GM23338 (cell line): ENCODE results near the gene ZMYND11. TPM values are rescaled to one million over a fixed set of nuclear protein-coding genes. Genes with fewer than 3 reads are reported as not detected.

ENCODE experiments used
- ATAC-seq: fragments of 200-7000 bp; cut with Tn5 transposase; 3 replicates; pipeline ENCODE4 v1.9.1; 2020
- DNase-seq: peaks from one replicate; pipeline ENCODE4 v3.0.0-alpha.2; 2015; ENCODE audit warnings: low spot score
- H2AFZ ChIP-seq: fragments of 200-600 bp; sonication (generic); 2 replicates; pipeline ENCODE4 v1.8.0; 2016; ENCODE audit warnings: antibody characterized with exemption, mild to moderate bottlenecking, moderate library complexity
- H3F3A ChIP-seq: fragments of 200-600 bp; sonication (generic); replicated peaks from 2 replicates; pipeline ENCODE4 v1.8.0; 2017; ENCODE audit warnings: antibody characterized with exemption, mixed run types, low read depth
- H3K27ac ChIP-seq: fragments of 200-600 bp; sonication (generic); 2 replicates; pipeline ENCODE4 v1.6.1; 2016; ENCODE audit warnings: low read depth
- H3K27me3 ChIP-seq: fragments of 200-600 bp; sonication (generic); 2 replicates; pipeline ENCODE4 v1.8.0; 2016; ENCODE audit warnings: mild to moderate bottlenecking, mixed run types, moderate library complexity; ENCODE audit not compliant: insufficient read depth
- H3K36me3 ChIP-seq: fragments of 200-600 bp; sonication (generic); 2 replicates; pipeline ENCODE4 v1.8.0; 2016; ENCODE audit warnings: mild to moderate bottlenecking; ENCODE audit not compliant: insufficient read depth
- H3K4me1 ChIP-seq: fragments of 200-600 bp; sonication (generic); 2 replicates; pipeline ENCODE4 v1.8.0; 2016; ENCODE audit warnings: mild to moderate bottlenecking, moderate library complexity; ENCODE audit not compliant: insufficient read depth
- H3K4me2 ChIP-seq: fragments of 200-600 bp; sonication (generic); 2 replicates; pipeline ENCODE4 v1.7.1; 2017; ENCODE audit warnings: mixed run types
- H3K4me3 ChIP-seq: fragments of 200-600 bp; sonication (generic); 2 replicates; pipeline ENCODE4 v1.6.1; 2016; ENCODE audit warnings: mixed run types
- H3K79me2 ChIP-seq: fragments of 200-600 bp; sonication (generic); replicated peaks from 2 replicates; pipeline ENCODE4 v1.8.0; 2017; ENCODE audit warnings: mild to moderate bottlenecking; ENCODE audit not compliant: insufficient read depth
- H3K9me2 ChIP-seq: fragments of 200-600 bp; sonication (generic); 2 replicates; pipeline ENCODE4 v1.8.0; 2017; ENCODE audit not compliant: insufficient read depth
- H4K20me1 ChIP-seq: fragments of 200-600 bp; sonication (generic); replicated peaks from 2 replicates; pipeline ENCODE4 v1.8.0; 2017; ENCODE audit warnings: mild to moderate bottlenecking; ENCODE audit not compliant: insufficient read depth
- H3K27ac Mint-ChIP-seq: 2 replicates; pipeline ENCODE4 v1.8.0; 2020; ENCODE audit warnings: inconsistent platforms, mild to moderate bottlenecking, moderate library complexity, mixed read lengths
- H3K27me3 Mint-ChIP-seq: 3 replicates; pipeline ENCODE4 v1.8.0; 2022; ENCODE audit warnings: low read depth, mild to moderate bottlenecking, moderate library complexity, mixed read lengths, inconsistent platforms; ENCODE audit not compliant: insufficient read depth, poor library complexity
- H3K36me3 Mint-ChIP-seq: 3 replicates; pipeline ENCODE4 v1.8.0; 2021; ENCODE audit warnings: low read depth, mild to moderate bottlenecking, inconsistent platforms, moderate library complexity, mixed read lengths
- H3K4me1 Mint-ChIP-seq: 3 replicates; pipeline ENCODE4 v1.8.0; 2020; ENCODE audit warnings: mild to moderate bottlenecking, inconsistent platforms, mixed read lengths
- H3K4me3 Mint-ChIP-seq: 3 replicates; pipeline ENCODE4 v1.8.0; 2021; ENCODE audit warnings: moderate library complexity, mild to moderate bottlenecking, inconsistent platforms, mixed read lengths
- H3K9me3 Mint-ChIP-seq: 3 replicates; pipeline ENCODE4 v1.8.0; 2020; ENCODE audit warnings: moderate library complexity, mild to moderate bottlenecking, inconsistent platforms, mixed read lengths
- CREB1 ChIP-seq: fragments of 250-450 bp; sonication (Bioruptor Pico); IDR thresholded peaks from 2 replicates; pipeline ENCODE4 v1.5.0; 2020; ENCODE audit warnings: low read depth, mild to moderate bottlenecking, moderate library complexity
- EZH2 ChIP-seq: fragments of 200-600 bp; sonication (generic); IDR thresholded peaks from one replicate; pipeline ENCODE4 v1.8.0; 2017; ENCODE audit warnings: antibody characterized with exemption, mild to moderate bottlenecking, low read depth; ENCODE audit not compliant: unreplicated experiment
- EZH2phosphoT487 ChIP-seq: fragments of 200-600 bp; sonication (generic); IDR thresholded peaks from one replicate; pipeline ENCODE4 v1.8.1; 2018; ENCODE audit warnings: antibody characterized with exemption; ENCODE audit not compliant: unreplicated experiment
- JUNB ChIP-seq: IDR thresholded peaks from one replicate; pipeline ENCODE4 v1.6.1; 2016; ENCODE audit warnings: antibody characterized with exemption; ENCODE audit not compliant: unreplicated experiment
- NANOG ChIP-seq: IDR thresholded peaks from 2 replicates; pipeline ENCODE4 v1.6.1; 2016; ENCODE audit warnings: antibody characterized with exemption, borderline replicate concordance
- POLR2AphosphoS5 ChIP-seq: IDR thresholded peaks from 2 replicates; pipeline ENCODE4 v1.6.1; 2016; ENCODE audit warnings: antibody characterized with exemption, low read depth
- STAT1 ChIP-seq: IDR thresholded peaks from one replicate; pipeline ENCODE4 v1.6.1; 2016; ENCODE audit warnings: antibody characterized with exemption; ENCODE audit not compliant: unreplicated experiment
- ZNF114 ChIP-seq: fragments of 250-450 bp; sonication (Bioruptor Pico); IDR thresholded peaks from 2 replicates; pipeline ENCODE4 v1.5.0; 2020; ENCODE audit warnings: mild to moderate bottlenecking, moderate library complexity
- ZNF331 ChIP-seq: fragments of 250-450 bp; sonication (Bioruptor Pico); IDR thresholded peaks from 2 replicates; pipeline ENCODE4 v1.5.0; 2020; ENCODE audit warnings: low read depth, mild to moderate bottlenecking, moderate library complexity
- polyA plus RNA-seq: library from polyadenylated mRNA; unstranded; fragments of >200 nt; fragmentation: Nextera tagmentation; extraction: Ambion mirVana; gene quantifications from 2 replicates; pipeline ENCODE4 v1.2.1, GENCODE V29; 2016
- total RNA-seq: library from RNA; depleted of rRNA; stranded (reverse); fragments of >200 nt; shearing (Covaris generic); gene quantifications from 2 replicates; pipeline ENCODE4 v1.2.3, GENCODE V29; 2014
- TF ChIP-seq, protein P1 (sequence below): IDR thresholded peaks from 2 replicates; pipeline ENCODE4 v1.6.1; 2016; ENCODE audit warnings: antibody characterized with exemption
- TF ChIP-seq, protein P2 (sequence below), 2 experiments: fragments of 200-600 bp in 1 of 2; sonication (generic) in 1 of 2; conservative IDR thresholded peaks; 2 replicates each; pipeline versions ENCODE4 v1.5.1 to v1.6.1; 2016 to 2017; ENCODE audit warnings: antibody characterized with exemption in 2 of 2, low read depth in 2 of 2, mild to moderate bottlenecking in 2 of 2, moderate library complexity in 1 of 2
- TF ChIP-seq, protein P3 (sequence below): IDR thresholded peaks from one replicate; pipeline ENCODE4 v1.6.1; 2018; ENCODE audit warnings: antibody characterized with exemption; ENCODE audit not compliant: unreplicated experiment
- TF ChIP-seq, protein P4 (sequence below): fragments of 250-450 bp; sonication (Bioruptor Pico); IDR thresholded peaks from 2 replicates; pipeline ENCODE4 v1.5.0; 2020; ENCODE audit warnings: mild to moderate bottlenecking, moderate library complexity

ZMYND11 gene
- total and polyA plus RNA-seq, 2 experiments from 2014 or later: 8.9 to 16.9 TPM

DNA sequence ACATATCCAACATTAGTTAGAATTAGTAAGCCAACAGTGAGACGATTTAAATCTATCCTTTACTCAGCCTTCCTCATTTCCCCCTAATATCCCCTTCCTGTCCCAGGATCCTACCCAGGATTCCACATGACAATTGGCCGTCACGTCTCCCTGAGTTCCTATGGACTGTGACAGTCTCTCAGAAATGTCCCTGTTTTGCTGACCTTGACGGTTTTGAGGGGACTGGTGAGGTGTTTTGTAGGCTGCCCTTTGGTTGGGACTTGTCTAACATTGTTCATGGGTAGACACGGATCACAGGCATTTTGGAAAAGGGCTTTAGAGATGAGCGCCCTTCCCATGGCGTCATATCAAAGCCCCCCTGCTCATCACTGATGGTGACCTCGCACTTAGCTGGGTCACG, 162.8 kb downstream of the ZMYND11 start:
- Histone ChIP-seq H3K9me2 (no peaks in the 10 kb centered on the region), H3K79me2 (no peaks in the 10 kb centered on the region), H3K4me1 (no peaks in the 10 kb centered on the region), H3K36me3 (no peaks in the 10 kb centered on the region), H2AFZ (no peak overlapping the region), H4K20me1 (no peaks in the 10 kb centered on the region), H3K27me3 (no peaks in the 10 kb centered on the region), H3K4me3 (no peak overlapping the region), H3K27ac (no peak overlapping the region), H3F3A (no peaks in the 10 kb centered on the region), H3K4me2 (no peak overlapping the region)
- peaks cover 3% of the 10 kb centered on the region; the same call in 1 of the 3 replicates for H3K36me3 Mint-ChIP-seq
- no peak for TF ChIP-seq STAT1
- no peak for TF ChIP-seq ZNF114 (CRISPR knock-in tag)
- TF ChIP-seq NANOG: no peak
- TF ChIP-seq, protein P1, sequence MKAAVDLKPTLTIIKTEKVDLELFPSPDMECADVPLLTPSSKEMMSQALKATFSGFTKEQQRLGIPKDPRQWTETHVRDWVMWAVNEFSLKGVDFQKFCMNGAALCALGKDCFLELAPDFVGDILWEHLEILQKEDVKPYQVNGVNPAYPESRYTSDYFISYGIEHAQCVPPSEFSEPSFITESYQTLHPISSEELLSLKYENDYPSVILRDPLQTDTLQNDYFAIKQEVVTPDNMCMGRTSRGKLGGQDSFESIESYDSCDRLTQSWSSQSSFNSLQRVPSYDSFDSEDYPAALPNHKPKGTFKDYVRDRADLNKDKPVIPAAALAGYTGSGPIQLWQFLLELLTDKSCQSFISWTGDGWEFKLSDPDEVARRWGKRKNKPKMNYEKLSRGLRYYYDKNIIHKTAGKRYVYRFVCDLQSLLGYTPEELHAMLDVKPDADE: no peak
- TF ChIP-seq POLR2AphosphoS5: no peak
- TF ChIP-seq, protein P2, sequence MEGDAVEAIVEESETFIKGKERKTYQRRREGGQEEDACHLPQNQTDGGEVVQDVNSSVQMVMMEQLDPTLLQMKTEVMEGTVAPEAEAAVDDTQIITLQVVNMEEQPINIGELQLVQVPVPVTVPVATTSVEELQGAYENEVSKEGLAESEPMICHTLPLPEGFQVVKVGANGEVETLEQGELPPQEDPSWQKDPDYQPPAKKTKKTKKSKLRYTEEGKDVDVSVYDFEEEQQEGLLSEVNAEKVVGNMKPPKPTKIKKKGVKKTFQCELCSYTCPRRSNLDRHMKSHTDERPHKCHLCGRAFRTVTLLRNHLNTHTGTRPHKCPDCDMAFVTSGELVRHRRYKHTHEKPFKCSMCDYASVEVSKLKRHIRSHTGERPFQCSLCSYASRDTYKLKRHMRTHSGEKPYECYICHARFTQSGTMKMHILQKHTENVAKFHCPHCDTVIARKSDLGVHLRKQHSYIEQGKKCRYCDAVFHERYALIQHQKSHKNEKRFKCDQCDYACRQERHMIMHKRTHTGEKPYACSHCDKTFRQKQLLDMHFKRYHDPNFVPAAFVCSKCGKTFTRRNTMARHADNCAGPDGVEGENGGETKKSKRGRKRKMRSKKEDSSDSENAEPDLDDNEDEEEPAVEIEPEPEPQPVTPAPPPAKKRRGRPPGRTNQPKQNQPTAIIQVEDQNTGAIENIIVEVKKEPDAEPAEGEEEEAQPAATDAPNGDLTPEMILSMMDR (conservative IDR thresholded peaks at IDR 0.05; ENCODE audit: low read depth in 2 of 2): no peak
- TF ChIP-seq EZH2: no peak
- TF ChIP-seq EZH2phosphoT487: no peak
- TF ChIP-seq CREB1 (CRISPR knock-in tag): no peak
- TF ChIP-seq ZNF331 (CRISPR knock-in tag): no peak
- TF ChIP-seq, protein P3, sequence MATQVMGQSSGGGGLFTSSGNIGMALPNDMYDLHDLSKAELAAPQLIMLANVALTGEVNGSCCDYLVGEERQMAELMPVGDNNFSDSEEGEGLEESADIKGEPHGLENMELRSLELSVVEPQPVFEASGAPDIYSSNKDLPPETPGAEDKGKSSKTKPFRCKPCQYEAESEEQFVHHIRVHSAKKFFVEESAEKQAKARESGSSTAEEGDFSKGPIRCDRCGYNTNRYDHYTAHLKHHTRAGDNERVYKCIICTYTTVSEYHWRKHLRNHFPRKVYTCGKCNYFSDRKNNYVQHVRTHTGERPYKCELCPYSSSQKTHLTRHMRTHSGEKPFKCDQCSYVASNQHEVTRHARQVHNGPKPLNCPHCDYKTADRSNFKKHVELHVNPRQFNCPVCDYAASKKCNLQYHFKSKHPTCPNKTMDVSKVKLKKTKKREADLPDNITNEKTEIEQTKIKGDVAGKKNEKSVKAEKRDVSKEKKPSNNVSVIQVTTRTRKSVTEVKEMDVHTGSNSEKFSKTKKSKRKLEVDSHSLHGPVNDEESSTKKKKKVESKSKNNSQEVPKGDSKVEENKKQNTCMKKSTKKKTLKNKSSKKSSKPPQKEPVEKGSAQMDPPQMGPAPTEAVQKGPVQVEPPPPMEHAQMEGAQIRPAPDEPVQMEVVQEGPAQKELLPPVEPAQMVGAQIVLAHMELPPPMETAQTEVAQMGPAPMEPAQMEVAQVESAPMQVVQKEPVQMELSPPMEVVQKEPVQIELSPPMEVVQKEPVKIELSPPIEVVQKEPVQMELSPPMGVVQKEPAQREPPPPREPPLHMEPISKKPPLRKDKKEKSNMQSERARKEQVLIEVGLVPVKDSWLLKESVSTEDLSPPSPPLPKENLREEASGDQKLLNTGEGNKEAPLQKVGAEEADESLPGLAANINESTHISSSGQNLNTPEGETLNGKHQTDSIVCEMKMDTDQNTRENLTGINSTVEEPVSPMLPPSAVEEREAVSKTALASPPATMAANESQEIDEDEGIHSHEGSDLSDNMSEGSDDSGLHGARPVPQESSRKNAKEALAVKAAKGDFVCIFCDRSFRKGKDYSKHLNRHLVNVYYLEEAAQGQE: no peak
- no peak for TF ChIP-seq JUNB
- TF ChIP-seq, protein P4, sequence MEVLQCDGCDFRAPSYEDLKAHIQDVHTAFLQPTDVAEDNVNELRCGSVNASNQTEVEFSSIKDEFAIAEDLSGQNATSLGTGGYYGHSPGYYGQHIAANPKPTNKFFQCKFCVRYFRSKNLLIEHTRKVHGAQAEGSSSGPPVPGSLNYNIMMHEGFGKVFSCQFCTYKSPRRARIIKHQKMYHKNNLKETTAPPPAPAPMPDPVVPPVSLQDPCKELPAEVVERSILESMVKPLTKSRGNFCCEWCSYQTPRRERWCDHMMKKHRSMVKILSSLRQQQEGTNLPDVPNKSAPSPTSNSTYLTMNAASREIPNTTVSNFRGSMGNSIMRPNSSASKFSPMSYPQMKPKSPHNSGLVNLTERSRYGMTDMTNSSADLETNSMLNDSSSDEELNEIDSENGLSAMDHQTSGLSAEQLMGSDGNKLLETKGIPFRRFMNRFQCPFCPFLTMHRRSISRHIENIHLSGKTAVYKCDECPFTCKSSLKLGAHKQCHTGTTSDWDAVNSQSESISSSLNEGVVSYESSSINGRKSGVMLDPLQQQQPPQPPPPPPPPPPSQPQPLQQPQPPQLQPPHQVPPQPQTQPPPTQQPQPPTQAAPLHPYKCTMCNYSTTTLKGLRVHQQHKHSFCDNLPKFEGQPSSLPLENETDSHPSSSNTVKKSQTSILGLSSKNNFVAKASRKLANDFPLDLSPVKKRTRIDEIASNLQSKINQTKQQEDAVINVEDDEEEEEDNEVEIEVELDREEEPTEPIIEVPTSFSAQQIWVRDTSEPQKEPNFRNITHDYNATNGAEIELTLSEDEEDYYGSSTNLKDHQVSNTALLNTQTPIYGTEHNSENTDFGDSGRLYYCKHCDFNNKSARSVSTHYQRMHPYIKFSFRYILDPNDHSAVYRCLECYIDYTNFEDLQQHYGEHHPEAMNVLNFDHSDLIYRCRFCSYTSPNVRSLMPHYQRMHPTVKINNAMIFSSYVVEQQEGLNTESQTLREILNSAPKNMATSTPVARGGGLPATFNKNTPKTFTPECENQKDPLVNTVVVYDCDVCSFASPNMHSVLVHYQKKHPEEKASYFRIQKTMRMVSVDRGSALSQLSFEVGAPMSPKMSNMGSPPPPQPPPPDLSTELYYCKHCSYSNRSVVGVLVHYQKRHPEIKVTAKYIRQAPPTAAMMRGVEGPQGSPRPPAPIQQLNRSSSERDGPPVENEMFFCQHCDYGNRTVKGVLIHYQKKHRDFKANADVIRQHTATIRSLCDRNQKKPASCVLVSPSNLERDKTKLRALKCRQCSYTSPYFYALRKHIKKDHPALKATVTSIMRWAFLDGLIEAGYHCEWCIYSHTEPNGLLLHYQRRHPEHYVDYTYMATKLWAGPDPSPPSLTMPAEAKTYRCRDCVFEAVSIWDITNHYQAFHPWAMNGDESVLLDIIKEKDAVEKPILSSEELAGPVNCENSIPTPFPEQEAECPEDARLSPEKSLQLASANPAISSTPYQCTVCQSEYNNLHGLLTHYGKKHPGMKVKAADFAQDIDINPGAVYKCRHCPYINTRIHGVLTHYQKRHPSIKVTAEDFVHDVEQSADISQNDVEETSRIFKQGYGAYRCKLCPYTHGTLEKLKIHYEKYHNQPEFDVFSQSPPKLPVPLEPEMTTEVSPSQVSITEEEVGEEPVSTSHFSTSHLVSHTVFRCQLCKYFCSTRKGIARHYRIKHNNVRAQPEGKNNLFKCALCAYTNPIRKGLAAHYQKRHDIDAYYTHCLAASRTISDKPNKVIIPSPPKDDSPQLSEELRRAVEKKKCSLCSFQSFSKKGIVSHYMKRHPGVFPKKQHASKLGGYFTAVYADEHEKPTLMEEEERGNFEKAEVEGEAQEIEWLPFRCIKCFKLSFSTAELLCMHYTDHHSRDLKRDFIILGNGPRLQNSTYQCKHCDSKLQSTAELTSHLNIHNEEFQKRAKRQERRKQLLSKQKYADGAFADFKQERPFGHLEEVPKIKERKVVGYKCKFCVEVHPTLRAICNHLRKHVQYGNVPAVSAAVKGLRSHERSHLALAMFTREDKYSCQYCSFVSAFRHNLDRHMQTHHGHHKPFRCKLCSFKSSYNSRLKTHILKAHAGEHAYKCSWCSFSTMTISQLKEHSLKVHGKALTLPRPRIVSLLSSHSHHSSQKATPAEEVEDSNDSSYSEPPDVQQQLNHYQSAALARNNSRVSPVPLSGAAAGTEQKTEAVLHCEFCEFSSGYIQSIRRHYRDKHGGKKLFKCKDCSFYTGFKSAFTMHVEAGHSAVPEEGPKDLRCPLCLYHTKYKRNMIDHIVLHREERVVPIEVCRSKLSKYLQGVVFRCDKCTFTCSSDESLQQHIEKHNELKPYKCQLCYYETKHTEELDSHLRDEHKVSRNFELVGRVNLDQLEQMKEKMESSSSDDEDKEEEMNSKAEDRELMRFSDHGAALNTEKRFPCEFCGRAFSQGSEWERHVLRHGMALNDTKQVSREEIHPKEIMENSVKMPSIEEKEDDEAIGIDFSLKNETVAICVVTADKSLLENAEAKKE (CRISPR knock-in tag): no peak
- H3K27me3 Mint-ChIP-seq: peaks cover 1% of the 10 kb centered on the region
- H3K9me3 Mint-ChIP-seq: no peaks in the 10 kb centered on the region
- no peak overlapping the region for H3K4me3 Mint-ChIP-seq
- no peak overlapping the region for H3K27ac Mint-ChIP-seq
- ATAC-seq: no peak
- no peaks in the 10 kb centered on the region; the same call in 2 of the 3 replicates for H3K4me1 Mint-ChIP-seq
- DNase-seq: no peak
